ENCODE data around the gene SNIP1.
A peak's percentile ranks its signal among the peaks of the same experiment; 100 is the strongest.

SNIP1 gene, protein sequence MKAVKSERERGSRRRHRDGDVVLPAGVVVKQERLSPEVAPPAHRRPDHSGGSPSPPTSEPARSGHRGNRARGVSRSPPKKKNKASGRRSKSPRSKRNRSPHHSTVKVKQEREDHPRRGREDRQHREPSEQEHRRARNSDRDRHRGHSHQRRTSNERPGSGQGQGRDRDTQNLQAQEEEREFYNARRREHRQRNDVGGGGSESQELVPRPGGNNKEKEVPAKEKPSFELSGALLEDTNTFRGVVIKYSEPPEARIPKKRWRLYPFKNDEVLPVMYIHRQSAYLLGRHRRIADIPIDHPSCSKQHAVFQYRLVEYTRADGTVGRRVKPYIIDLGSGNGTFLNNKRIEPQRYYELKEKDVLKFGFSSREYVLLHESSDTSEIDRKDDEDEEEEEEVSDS

DNA sequence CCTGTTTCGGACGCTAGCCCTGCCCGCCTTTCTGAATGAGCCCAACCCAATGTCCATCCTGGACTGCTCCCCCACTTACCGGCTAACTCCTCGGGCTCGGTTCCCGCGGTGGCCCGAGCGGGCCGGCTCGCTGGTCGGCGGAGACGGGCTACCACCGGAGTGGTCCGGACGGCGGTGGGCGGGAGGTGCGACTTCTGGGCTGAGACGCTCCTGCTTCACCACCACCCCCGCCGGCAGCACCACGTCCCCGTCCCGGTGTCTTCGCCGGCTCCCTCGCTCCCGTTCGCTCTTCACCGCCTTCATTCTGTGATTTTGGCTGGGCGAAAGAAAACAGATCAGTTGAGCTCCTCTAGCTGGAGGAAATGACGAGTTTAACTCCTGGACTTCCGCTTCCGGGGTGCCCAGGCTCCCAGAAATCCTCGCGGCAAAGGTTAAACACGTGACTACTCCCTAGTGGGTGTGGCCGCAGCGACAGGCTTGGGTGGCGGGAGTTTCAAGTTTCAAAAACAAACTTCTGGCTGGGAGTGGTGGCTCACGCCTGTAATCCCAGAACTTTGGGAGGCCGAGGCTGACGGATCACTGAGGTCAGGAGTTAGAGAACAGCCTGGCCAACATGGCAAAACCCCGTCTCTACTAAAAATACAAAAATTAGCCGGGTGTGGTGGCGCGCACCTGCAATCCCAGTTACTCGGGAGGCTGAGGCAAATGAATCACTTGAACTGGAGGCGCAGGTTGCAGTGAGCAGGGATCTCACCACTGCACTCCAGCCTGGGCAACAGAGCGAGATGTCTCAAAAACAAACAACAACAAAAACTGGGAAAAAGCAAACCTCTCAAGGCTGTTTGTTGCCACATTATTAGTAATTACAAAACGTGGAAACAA is at the start of gene SNIP1:
Gene SNIP1 (minus strand): TSS at position 367 of the 882 bp plus-strand sequence. CDS start 64 bp downstream, at position 303.
- CTCF ChIA-PET = interaction anchor here (0.6 to 1.4 kb wide), 2 partner anchors 39 to 138 kb away, joined by 3 read pairs; partner anchors contain the start of genes CDCA8 and MEAF6
- POLR2A ChIA-PET = no interaction called here

DNA sequence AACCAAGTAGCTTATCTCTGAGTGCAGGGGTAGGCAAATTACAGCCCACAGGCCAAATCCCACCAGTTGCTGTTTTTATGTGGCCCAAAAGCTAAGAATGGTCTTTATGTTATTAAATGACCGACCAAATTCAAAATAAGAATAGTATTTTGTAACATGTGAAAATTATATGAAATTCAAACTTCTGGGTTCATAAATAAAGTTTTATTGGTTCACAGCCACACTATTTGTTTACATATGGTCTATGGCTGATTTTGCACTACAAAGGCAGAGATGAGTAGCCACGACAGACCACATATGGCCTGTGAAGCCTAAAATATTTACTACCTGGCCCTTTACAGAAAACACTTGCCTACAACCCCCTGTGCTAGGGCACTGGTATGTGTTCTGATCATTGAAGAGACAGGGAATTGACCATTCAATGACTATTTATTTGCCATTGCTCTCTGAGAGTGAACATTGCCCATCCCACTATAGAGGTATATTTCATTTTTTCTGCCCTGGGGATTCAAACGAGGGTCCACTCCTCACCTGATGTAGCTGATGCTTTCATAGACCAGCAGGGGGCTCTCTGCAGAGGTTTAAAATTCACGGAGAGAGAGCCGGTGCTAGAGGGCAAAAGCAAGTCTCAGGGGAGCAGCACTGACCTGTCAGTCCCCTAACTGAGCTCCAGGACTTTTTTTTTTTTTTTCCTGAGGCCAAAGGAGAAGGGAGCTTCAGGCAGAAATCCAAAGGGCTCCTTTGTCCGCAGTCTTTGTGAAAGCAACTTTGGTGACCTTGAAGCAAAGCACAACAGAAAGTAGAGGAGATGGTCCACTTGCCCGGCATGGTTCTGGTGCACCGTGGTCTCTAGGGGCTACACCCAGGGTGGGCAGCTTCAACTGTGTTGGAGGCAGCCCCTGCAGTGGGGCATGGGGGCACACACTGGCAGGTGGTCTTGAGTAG is 48.9 kb upstream of the SNIP1 start:
- POLR2A ChIA-PET = no interaction called here
- DNase-seq (ENCODE audit: extremely low spot score) = peak; percentile 72
- TF ChIP-seq, protein P1, sequence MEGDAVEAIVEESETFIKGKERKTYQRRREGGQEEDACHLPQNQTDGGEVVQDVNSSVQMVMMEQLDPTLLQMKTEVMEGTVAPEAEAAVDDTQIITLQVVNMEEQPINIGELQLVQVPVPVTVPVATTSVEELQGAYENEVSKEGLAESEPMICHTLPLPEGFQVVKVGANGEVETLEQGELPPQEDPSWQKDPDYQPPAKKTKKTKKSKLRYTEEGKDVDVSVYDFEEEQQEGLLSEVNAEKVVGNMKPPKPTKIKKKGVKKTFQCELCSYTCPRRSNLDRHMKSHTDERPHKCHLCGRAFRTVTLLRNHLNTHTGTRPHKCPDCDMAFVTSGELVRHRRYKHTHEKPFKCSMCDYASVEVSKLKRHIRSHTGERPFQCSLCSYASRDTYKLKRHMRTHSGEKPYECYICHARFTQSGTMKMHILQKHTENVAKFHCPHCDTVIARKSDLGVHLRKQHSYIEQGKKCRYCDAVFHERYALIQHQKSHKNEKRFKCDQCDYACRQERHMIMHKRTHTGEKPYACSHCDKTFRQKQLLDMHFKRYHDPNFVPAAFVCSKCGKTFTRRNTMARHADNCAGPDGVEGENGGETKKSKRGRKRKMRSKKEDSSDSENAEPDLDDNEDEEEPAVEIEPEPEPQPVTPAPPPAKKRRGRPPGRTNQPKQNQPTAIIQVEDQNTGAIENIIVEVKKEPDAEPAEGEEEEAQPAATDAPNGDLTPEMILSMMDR (IDR thresholded peaks at IDR 0.05; ENCODE audit: control extremely low read depth, extremely low read depth, low read depth, missing control alignments) = peak; percentile 61
- CTCF ChIA-PET = interaction anchor here (0.8 to 16.0 kb wide), 39 partner anchors 9 to 386 kb away, joined by 3 to 359 read pairs (median 5); partner anchors contain the start of genes CDCA8, MEAF6, MTF1 and SF3A3

More for the DNA sequence above, at the start of gene SNIP1:
- TF ChIP-seq, protein P1 (IDR thresholded peaks at IDR 0.05; ENCODE audit: control extremely low read depth, extremely low read depth, low read depth, missing control alignments) = no peak
- peak; percentile 99 for DNase-seq (ENCODE audit: extremely low spot score)

DNA sequence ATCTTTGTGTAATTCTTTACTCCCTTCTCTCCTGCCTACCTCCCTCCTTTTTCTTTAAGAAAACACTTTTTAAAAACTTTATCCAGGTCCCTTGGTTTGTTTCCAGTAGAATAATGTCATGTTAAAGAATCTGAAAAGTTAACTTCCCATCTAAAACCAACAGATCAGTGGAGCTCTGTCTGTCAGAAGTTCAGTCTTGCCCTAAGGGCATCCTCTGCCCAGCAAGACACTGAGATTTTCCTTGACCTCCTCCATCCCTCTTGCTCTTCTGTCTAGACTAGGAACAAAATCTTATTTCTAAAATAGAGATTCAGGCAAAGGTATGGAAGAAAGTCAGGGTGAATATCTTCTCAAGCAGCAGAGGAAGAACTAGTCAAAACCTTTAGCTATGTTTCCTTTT is 47.3 kb upstream of the SNIP1 start:
- ChIA-PET CTCF (interaction anchor here (1.3 to 16.0 kb wide), 6 partner anchors 22 to 146 kb away, joined by 3 to 359 read pairs (median 16); a partner anchor contains a TSS), POLR2A (no interaction called here)
- DNase-seq (ENCODE audit: extremely low spot score) = no peak
- TF ChIP-seq, protein P1 (IDR thresholded peaks at IDR 0.05; ENCODE audit: control extremely low read depth, extremely low read depth, low read depth, missing control alignments) = no peak

DNA sequence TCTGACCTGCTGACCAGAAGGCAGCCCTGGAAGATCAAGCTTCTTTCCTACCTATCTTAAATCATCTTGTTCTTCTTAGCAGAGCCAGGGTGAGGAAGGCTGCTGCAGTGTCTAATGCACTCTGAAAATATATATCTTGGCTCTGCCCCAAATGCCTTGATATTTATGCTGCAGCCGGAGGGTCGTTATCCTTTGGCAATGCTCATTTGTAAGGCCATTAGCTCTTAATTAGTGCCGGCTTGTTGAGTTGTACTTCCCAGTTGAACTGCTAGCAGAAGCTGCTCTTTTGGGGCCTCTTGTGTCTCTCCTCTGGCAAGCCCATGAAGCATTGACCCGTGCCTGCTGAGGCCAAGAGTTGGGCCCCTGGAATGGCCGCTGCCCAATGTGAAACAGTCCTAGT is 45.8 kb upstream of the SNIP1 start:
- no peak for DNase-seq (ENCODE audit: extremely low spot score)
- TF ChIP-seq, protein P1 (IDR thresholded peaks at IDR 0.05; ENCODE audit: control extremely low read depth, extremely low read depth, low read depth, missing control alignments) = no peak
- CTCF ChIA-PET = interaction anchor here (1.2 to 16.0 kb wide), 5 partner anchors 9 to 90 kb away, joined by 3 to 359 read pairs (median 5); a partner anchor contains a TSS
- POLR2A ChIA-PET = no interaction called here

DNA sequence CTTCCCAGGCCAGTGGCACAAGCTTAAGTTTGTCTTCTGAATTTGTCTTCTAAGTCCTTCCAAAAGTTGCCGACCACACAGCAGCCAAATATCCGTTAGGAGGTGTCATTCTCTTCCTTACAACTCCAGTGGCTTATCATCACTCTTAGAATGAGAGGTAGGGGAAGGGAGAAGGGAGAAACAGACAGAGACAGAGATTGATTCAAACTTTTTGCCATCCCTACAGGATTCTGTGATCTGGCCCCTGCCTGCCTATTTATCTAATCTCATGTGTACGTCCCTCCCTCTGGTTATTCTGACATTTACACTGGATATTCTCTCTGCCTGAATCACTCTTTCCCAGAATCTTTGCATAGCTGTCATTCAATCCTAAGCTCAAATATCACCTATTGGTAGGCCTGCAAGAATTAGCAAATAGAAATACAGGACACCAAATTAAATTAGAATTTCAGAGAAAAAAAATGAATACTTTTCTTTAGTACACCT is 42.1 kb upstream of the SNIP1 start:
- CTCF ChIA-PET = interaction anchor here (1.0 to 16.0 kb wide), 5 partner anchors 9 to 263 kb away, joined by 3 to 359 read pairs (median 4); partner anchors contain the start of gene MTF1
- TF ChIP-seq, protein P1 (IDR thresholded peaks at IDR 0.05; ENCODE audit: control extremely low read depth, extremely low read depth, low read depth, missing control alignments) = no peak
- no peak for DNase-seq (ENCODE audit: extremely low spot score)
- POLR2A ChIA-PET = interaction anchor here (1.1 kb wide), 1 partner anchor 94 kb away, joined by 5 read pairs; a partner anchor contains a TSS
